WERI-Rb-1 (cell line): ENCODE measurements around the gene PKNOX2.

ENCODE experiments used
- DNase-seq: peaks from one replicate; pipeline ENCODE4 v3.0.0-alpha.2; 2020
- H3K27ac ChIP-seq: fragments of 250-450 bp; sonication (Bioruptor Pico); 2 replicates; pipeline ENCODE4 v1.5.1; 2020; ENCODE audit warnings: mild to moderate bottlenecking, moderate library complexity
- H3K27me3 ChIP-seq: fragments of 250-450 bp; sonication (Bioruptor Pico); 2 replicates; pipeline ENCODE4 v1.5.1; 2021; ENCODE audit warnings: mild to moderate bottlenecking, low read depth, moderate library complexity; ENCODE audit not compliant: insufficient read depth, severe bottlenecking
- H3K36me3 ChIP-seq: fragments of 250-450 bp; sonication (Bioruptor Pico); 2 replicates; pipeline ENCODE4 v1.5.1; 2020; ENCODE audit warnings: mild to moderate bottlenecking, moderate library complexity
- H3K4me3 ChIP-seq: 2 replicates; pipeline ENCODE4 v1.5.1; 2011; ENCODE audit warnings: low read depth, mild to moderate bottlenecking, control low read depth, low read length
- H3K9me3 ChIP-seq: fragments of 250-450 bp; sonication (Bioruptor Pico); 2 replicates; pipeline ENCODE4 v1.5.1; 2021; ENCODE audit warnings: mild to moderate bottlenecking, moderate library complexity; ENCODE audit not compliant: severe bottlenecking
- TF ChIP-seq, protein P1 (sequence below): IDR thresholded peaks from 2 replicates; pipeline ENCODE4 v1.5.1; 2011; ENCODE audit warnings: low read depth, mild to moderate bottlenecking, control low read depth, inconsistent platforms, low read length

The PKNOX2 gene

DNA sequence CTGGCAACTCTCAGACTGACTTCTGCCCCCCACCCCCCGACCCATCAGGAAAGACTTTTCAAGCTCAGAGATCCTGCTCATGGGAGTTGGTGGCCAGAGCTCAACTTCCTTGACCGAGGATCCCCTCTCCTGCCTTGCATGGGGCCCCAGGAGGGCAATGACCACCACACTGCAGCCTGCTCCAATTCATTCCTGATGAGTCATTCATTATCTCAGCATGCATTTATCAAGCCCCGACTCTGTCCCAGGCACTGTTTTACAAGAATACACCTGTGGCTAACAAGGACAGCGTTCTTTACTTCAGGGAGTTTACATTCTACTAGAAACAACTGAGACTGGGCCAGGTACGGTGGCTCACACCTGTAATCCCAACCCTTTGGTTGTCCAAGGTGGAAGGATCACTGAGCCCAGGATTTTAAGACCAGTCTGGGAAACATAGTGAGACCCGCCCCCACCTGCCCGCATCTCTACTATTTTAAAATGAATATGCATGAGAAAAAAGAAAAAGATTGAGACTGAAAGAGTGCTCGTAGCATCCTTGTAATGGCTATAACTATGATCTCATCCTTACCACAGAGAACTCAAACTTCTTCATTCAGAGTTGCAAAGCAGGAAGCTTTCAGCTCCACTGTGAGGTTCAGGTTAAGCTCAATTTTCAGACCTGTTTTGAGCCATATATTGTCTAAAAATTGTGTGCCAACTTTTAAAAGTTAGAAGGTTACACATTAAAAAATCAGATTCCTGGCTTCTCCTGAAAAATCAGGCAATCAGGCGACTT, 271.1 kb downstream of the PKNOX2 start:
- H3K27ac ChIP-seq: no peak overlapping the region
- H3K27me3 ChIP-seq: no peaks in the 10 kb centered on the region
- no peaks in the 10 kb centered on the region for H3K9me3 ChIP-seq
- TF ChIP-seq, protein P1, sequence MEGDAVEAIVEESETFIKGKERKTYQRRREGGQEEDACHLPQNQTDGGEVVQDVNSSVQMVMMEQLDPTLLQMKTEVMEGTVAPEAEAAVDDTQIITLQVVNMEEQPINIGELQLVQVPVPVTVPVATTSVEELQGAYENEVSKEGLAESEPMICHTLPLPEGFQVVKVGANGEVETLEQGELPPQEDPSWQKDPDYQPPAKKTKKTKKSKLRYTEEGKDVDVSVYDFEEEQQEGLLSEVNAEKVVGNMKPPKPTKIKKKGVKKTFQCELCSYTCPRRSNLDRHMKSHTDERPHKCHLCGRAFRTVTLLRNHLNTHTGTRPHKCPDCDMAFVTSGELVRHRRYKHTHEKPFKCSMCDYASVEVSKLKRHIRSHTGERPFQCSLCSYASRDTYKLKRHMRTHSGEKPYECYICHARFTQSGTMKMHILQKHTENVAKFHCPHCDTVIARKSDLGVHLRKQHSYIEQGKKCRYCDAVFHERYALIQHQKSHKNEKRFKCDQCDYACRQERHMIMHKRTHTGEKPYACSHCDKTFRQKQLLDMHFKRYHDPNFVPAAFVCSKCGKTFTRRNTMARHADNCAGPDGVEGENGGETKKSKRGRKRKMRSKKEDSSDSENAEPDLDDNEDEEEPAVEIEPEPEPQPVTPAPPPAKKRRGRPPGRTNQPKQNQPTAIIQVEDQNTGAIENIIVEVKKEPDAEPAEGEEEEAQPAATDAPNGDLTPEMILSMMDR: no peak
- H3K36me3 ChIP-seq: no peaks in the 10 kb centered on the region
- H3K4me3 ChIP-seq: no peak overlapping the region
- DNase-seq: no peak

GRCh38 chr11:125441648-125442410, 277.3 kb downstream of the PKNOX2 start:
- DNase-seq: no peak
- TF ChIP-seq, protein P1: no peak
- Histone ChIP-seq H3K27ac (no peak overlapping the region), H3K4me3 (no peak overlapping the region), H3K27me3 (no peaks in the 10 kb centered on the region), H3K36me3 (no peaks in the 10 kb centered on the region), H3K9me3 (no peaks in the 10 kb centered on the region)

- Histone ChIP-seq H3K36me3 (no peaks in the 10 kb centered on the region), H3K27me3 (no peaks in the 10 kb centered on the region), H3K4me3 (no peak overlapping the region), H3K9me3 (no peaks in the 10 kb centered on the region), H3K27ac (no peak overlapping the region; the same call in 1 of the 2 replicates)
- no peak for DNase-seq
- TF ChIP-seq, protein P1: no peak
Measured at GRCh38 chr11:125442946-125443345, 278.4 kb downstream of the PKNOX2 start.

- no peaks in the 10 kb centered on the region for H3K27me3 ChIP-seq
- peak overlapping the region; percentile 51 for H3K27ac ChIP-seq
- no peaks in the 10 kb centered on the region for H3K36me3 ChIP-seq
- no peaks in the 10 kb centered on the region for H3K9me3 ChIP-seq
- TF ChIP-seq, protein P1: no peak
- peak; percentile 61 for DNase-seq
- peak overlapping the region; percentile 31 for H3K4me3 ChIP-seq
Measured at GRCh38 chr11:125443767-125444311, 279.3 kb downstream of the PKNOX2 start.

- DNase-seq: no peak
- Histone ChIP-seq H3K4me3 (no peak overlapping the region), H3K27me3 (no peaks in the 10 kb centered on the region), H3K36me3 (no peaks in the 10 kb centered on the region), H3K27ac (no peak overlapping the region), H3K9me3 (no peaks in the 10 kb centered on the region)
- TF ChIP-seq, protein P1: no peak
Measured at GRCh38 chr11:125445731-125446130, 281.2 kb downstream of the PKNOX2 start.
